Activated T-helper 1 cell treated with anti-CD3 and anti-CD28 coated beads, Interleukin-2, amount 50 U/mL, for 16 hours (primary cell): Measurements from ENCODE around the gene LYSMD4.

ENCODE experiments used
- DNase-seq, 2 donors: peaks; one replicate each; pipeline ENCODE4 v3.0.0-alpha.2; 2020; ENCODE audit warnings: low read depth in 1 of 2, low spot score in 1 of 2

The LYSMD4 gene

GRCh38 chr15:99706557-99707303 lies 26.5 kb downstream of the LYSMD4 start:
- no peak for DNase-seq

DNA sequence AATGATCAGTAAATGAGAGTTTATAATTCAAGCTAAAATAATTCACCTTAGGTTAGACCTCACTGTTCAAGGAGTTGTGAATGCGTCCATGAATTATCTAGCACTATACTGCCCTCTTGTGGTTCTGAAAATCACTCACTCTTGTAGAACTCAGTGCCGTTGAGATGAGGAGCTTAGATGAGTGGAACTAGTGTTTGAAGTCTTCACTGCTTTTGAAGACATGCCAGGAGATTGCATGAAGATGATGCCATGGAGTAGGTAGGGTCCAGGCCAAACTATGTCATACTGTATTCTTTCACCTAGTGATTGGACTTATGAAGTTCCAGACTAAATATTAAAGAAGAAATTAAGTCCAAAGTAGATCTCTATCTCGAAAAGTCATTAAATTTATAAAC lies 28.8 kb downstream of the LYSMD4 start:
- no peak for DNase-seq

DNA sequence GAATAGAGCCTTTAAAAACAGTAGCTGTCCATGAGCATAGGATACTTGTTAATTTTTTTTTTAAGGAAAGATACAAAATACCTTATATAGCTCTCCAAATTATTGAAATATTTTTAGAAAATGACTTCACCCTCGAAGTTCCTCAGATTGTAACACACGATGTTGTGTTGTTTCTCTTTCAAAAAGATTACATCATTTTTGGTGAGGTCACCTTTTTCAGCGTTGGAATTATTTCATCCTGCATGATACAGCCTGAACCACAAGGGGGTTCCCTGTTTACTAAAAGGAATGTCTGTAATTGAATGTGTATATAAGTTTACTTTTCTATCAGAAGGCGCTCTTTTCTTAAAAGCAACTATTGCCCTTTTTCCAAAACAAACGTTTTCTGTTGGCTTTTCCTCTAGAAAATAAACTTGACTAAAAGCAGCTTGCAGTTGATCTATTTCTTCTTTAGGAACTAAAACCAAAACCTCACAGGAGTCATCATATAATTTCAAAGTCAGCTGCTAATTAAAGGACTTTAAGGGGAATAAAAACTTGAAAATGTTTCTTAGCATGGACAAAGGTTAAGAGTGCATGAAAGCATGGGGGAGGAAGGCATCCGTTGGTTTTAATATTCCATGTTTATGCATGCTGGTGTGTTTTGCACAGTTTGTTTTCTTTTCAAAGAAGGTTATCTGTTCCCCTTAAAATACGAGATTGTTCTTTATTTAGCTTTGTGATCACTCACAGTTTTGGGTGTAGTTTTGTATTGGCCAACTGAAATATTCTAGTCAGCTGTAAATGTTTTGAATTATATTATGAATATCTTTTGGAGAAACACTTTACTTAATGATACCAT lies 29.4 kb downstream of the LYSMD4 start:
- no peak for DNase-seq

GRCh38 chr15:99702895-99703602 lies 30.2 kb downstream of the LYSMD4 start:
- DNase-seq, result no peak

GRCh38 chr15:99696096-99696495 lies 37.1 kb downstream of the LYSMD4 start:
- no peak for DNase-seq

DNA sequence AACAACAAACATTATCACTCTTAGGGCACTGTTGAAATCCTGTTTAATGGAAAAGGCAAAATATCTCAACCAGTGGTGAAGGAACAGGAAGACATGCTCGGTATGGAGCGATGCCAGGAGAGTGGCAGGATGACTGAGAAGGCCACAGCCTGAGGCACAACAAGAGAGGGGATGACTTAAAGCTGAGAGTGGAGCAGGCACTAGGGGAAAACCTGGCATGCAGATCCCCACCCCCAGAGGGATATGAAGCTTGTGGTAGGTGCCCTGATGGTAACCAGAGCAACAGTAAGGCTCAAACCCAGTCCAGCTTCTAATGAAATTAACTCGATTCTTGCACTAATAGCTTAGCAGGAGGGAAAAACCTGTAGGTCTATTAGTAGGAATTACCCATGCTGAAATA lies 40.4 kb downstream of the LYSMD4 start:
- DNase-seq, result no peak

DNA sequence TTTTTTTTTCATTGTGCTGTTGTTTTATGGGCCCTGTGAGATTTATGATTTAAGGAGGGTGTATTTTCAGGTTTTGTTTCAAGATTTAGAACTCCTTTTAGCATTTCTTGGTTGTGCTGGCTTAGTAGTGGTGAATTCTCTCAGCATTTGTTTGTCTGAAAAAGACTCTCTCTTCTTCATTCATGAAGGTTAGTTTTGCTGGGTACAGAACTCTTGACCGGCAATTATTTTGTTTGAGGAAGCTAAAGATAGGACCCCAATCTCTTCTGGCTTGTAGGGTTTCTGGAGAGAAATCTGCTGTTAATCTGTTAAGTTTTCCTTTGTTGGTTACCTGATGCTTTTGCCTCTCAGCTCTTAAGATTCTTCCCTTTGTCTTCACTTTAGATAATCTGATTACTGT lies 46.9 kb downstream of the LYSMD4 start:
- no peak for DNase-seq

DNA sequence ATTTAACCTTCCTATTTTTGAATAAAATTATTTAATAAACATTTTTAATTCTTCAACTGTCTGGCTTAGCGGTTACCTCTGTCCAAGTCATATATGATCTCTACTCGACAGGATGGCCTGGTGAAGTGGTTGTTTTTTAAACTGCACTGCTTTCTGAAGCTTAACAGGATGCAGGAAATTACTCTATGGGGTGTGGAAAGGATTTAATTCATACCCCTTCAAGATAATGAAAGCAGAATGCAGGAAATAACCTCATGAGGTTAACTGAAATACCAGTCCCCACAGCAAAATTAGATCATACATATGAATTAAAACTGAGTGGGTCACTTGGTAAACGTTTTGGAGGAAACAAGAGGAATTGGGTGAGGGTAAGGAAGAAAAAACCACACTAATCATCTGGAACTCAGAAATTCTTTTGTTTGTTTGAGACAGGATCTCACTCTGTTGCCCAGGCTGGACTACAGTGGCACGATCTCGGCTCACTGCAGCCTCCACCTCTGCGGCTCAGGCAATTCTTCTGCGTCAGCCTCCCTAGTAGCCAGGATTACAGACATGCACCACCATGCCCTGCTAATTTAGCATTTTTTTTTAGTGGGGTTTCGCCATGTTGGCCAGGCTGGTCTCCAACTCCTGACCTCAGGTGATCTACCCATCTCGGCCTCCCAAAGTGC lies 50.1 kb downstream of the LYSMD4 start:
- DNase-seq, result no peak

GRCh38 chr15:99682455-99682854 lies 50.8 kb downstream of the LYSMD4 start:
- no peak for DNase-seq

GRCh38 chr15:99681990-99682389 lies 51.2 kb downstream of the LYSMD4 start:
- no peak for DNase-seq

- no peak for DNase-seq
These were observed 53.0 kb downstream of the LYSMD4 start for GRCh38 chr15:99680276-99680675.

DNA sequence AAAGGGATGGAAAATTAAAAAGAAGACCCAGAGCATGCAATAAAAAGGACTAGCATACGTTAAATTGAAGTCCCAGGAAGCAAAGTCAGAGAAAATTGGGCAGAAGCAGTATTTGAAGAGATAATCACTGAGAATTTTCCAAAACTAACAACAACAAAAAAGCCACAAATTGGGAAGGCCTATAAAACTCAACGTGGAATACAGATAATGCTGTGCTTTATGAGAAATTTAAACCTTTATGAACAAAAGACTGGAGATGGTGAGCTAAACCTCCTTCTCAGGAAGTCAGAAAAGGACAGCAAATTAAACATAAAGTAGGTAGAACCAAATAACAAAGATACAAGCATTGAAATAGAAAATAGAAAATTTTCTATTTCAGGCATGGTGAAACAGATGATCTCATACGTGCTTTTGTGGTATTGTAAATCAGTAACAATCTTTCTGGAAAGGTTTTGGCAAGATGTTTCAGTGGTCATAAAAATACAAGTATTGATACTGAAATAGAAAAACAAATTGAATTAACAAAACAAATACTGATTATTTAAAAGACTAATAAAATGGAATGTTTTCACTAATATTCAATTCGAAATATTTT lies 55.6 kb downstream of the LYSMD4 start:
- DNase-seq, result no peak
